Tibial nerve (tissue), 4 donors: ENCODE data around the gene MAGI2. TPM values are rescaled to one million over a fixed set of nuclear protein-coding genes. Genes with fewer than 3 reads are reported as not detected.

ENCODE experiments used
- DNase-seq, 2 donors: peaks; one replicate each; pipeline ENCODE4 v3.0.0-alpha.2; 2019; ENCODE audit warnings: low spot score in 2 of 2
- H3K27ac ChIP-seq, 4 donors: fragments of 200-600 bp; sonication (generic) in 3 of 4; one replicate each; pipeline ENCODE4 v1.5.1; 2017 to 2019; ENCODE audit warnings: mild to moderate bottlenecking in 1 of 4
- H3K27me3 ChIP-seq, 2 donors: fragments of 200-600 bp; sonication (generic) in 1 of 2; one replicate each; pipeline versions ENCODE4 v1.5.1 to v1.6.0; 2017 to 2019
- H3K36me3 ChIP-seq, 3 donors: fragments of 200-600 bp; sonication (generic); one replicate each; pipeline ENCODE4 v1.5.1; 2018 to 2019
- H3K4me1 ChIP-seq, 4 donors: fragments of 200-600 bp; sonication (generic) in 3 of 4; one replicate each; pipeline ENCODE4 v1.5.1; 2017 to 2019
- H3K4me3 ChIP-seq, 4 donors: fragments of 200-600 bp; sonication (generic) in 3 of 4; one replicate each; pipeline ENCODE4 v1.5.1; 2017 to 2019; ENCODE audit warnings: mild to moderate bottlenecking in 1 of 4, moderate library complexity in 1 of 4
- H3K9me3 ChIP-seq, 4 donors: fragments of 200-600 bp; sonication (generic) in 3 of 4; one replicate each; pipeline ENCODE4 v1.5.1; 2017 to 2019
- EP300 ChIP-seq, 2 donors: sonication (generic); formaldehyde crosslinking; IDR thresholded peaks; one replicate each; pipeline ENCODE4 v1.6.1; 2017; ENCODE audit warnings: antibody characterized with exemption in 2 of 2, mild to moderate bottlenecking in 1 of 2
- POLR2A ChIP-seq, 2 donors: fragments of 450-650 bp; IDR thresholded peaks; one replicate each; pipeline ENCODE4 v1.6.1; 2017; ENCODE audit warnings: antibody characterized with exemption in 2 of 2, mild to moderate bottlenecking in 2 of 2, moderate library complexity in 2 of 2
- WGBS, 2 donors: methylation state at CpG; one replicate each; pipeline ENCODE4 v1.1.5; 2018; 5-methylcytosine and 5-hydroxymethylcytosine counted together
- total RNA-seq, 4 donors: library from RNA; depleted of rRNA; stranded (reverse); fragments of >200 nt; gene quantifications; one replicate each; pipeline ENCODE4 v1.1.0, GENCODE V29; 2016
- TF ChIP-seq, protein P1 (sequence below), 5 experiments: fragments of 200-600 bp in 3 of 5; fragments of 450-650 bp in 2 of 5; sonication (generic) in 3 of 5; IDR thresholded peaks; one replicate each; pipeline ENCODE4 v1.5.1; 2016 to 2019; ENCODE audit warnings: antibody characterized with exemption in 5 of 5, mild to moderate bottlenecking in 3 of 5, moderate library complexity in 2 of 5

MAGI2 gene
- total RNA-seq, 4 donors from 2014 or later: 33.6 to 58.2 (median 55.6) TPM

DNA sequence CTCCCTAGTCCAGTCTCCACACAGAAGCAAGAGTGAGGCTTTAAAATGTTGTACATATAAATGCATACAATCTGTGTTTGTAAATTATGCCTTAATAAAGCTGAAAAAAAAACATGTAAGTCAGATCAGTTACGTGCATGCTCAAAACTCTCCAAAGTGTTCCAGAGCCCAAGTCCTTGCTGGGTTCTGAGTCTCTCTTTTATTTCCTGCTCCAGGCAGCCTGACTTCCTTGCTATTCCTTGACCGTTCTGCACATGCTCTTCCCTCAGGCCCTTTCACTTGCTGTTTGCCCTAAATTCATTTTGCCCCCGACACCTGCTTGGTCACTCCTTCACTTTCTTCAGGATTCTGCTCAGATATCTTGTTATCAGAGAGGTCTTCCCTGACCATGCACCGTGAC, 884.8 kb downstream of the MAGI2 start:
- no peak for DNase-seq
- H3K27ac ChIP-seq: no peak overlapping the region
- no peaks in the 10 kb centered on the region for H3K36me3 ChIP-seq
- TF ChIP-seq POLR2A (IDR thresholded peaks at IDR 0.05): no peak
- TF ChIP-seq, protein P1, sequence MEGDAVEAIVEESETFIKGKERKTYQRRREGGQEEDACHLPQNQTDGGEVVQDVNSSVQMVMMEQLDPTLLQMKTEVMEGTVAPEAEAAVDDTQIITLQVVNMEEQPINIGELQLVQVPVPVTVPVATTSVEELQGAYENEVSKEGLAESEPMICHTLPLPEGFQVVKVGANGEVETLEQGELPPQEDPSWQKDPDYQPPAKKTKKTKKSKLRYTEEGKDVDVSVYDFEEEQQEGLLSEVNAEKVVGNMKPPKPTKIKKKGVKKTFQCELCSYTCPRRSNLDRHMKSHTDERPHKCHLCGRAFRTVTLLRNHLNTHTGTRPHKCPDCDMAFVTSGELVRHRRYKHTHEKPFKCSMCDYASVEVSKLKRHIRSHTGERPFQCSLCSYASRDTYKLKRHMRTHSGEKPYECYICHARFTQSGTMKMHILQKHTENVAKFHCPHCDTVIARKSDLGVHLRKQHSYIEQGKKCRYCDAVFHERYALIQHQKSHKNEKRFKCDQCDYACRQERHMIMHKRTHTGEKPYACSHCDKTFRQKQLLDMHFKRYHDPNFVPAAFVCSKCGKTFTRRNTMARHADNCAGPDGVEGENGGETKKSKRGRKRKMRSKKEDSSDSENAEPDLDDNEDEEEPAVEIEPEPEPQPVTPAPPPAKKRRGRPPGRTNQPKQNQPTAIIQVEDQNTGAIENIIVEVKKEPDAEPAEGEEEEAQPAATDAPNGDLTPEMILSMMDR (IDR thresholded peaks at IDR 0.05): no peak
- no peak for TF ChIP-seq EP300 (IDR thresholded peaks at IDR 0.05)
- H3K4me1 ChIP-seq: no peaks in the 10 kb centered on the region
- H3K27me3 ChIP-seq: no peaks in the 10 kb centered on the region
- no peaks in the 10 kb centered on the region for H3K9me3 ChIP-seq
- WGBS, 2 donors: 85 to 91% methylated on average over 4 of the region's 4 CpGs
- no peak overlapping the region for H3K4me3 ChIP-seq

DNA sequence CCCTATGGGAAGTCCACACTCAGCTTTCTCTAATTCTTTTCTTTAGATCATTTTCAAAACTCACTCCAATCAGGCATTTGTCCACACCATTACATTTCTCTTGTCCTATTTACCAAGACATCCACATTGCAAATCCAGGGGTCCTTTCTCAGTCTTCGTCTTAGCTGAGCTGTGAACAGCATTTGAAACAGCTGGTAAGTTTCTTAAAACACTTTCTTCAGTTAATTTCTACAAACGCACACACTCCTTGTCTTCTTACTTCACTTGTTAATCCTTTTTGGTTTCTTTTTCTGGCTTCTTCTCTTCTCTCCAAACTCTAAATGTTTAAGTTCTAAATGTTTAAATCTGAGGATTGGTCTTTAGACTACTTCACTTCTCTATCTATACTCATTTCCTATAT, 885.6 kb downstream of the MAGI2 start:
- Histone ChIP-seq H3K9me3 (no peaks in the 10 kb centered on the region), H3K4me1 (no peaks in the 10 kb centered on the region), H3K4me3 (no peak overlapping the region), H3K27me3 (no peaks in the 10 kb centered on the region), H3K36me3 (no peaks in the 10 kb centered on the region), H3K27ac (no peak overlapping the region)
- no peak for DNase-seq
- TF ChIP-seq, protein P1 (IDR thresholded peaks at IDR 0.05): no peak
- TF ChIP-seq EP300 (IDR thresholded peaks at IDR 0.05) (no peak), POLR2A (IDR thresholded peaks at IDR 0.05) (no peak)
- WGBS, 2 donors: 76 to 82% methylated on average over 2 of the region's 2 CpGs

DNA sequence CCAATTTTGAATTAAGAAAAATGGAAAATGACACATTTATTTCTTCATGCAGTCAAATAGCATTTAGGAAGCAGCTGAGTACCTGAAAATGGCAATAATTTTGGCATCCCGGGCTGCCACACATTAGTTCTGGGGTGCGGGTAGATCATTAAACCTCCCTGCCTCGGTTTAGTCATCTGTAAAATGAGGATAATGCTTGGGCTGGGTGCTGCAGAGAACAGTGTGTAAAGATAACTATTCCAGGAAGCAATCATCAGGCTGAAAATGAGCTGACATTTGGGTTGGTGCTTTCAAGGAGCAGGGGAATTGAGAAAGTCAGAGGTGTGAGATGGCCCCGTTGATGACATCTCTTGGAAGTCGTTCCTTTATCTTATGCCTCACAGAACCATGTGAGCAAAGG, 887.7 kb downstream of the MAGI2 start:
- Histone ChIP-seq H3K4me3 (no peak overlapping the region), H3K4me1 (no peaks in the 10 kb centered on the region), H3K27me3 (no peaks in the 10 kb centered on the region), H3K27ac (no peak overlapping the region), H3K36me3 (no peaks in the 10 kb centered on the region), H3K9me3 (no peaks in the 10 kb centered on the region)
- TF ChIP-seq POLR2A (IDR thresholded peaks at IDR 0.05) (no peak), EP300 (IDR thresholded peaks at IDR 0.05) (no peak)
- TF ChIP-seq, protein P1 (IDR thresholded peaks at IDR 0.05): no peak
- DNase-seq: no peak
- WGBS, 2 donors: 70 to 73% methylated on average over 5 of the region's 5 CpGs

DNA sequence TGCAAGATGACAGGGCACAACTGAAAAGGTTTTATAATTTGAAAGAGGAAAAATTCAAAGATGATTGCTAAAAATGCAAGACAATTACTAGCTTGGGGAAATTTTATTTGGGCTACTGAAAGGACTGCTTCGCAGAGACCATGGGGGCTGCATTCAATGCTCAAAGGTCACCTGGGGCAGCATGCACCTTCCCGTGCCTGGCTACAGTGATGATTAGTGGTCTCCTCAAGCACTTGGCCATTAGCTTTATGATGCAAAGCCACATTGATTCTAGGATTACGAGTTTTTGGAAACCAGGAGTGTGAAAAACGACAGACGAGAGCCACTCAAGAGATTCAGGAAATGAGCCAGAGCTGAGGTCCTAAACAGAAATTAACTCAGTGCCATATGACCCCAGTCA, 890.3 kb downstream of the MAGI2 start:
- no peak overlapping the region for H3K4me3 ChIP-seq
- H3K36me3 ChIP-seq: no peaks in the 10 kb centered on the region
- no peak overlapping the region for H3K27ac ChIP-seq
- no peak for DNase-seq
- H3K27me3 ChIP-seq: no peaks in the 10 kb centered on the region
- TF ChIP-seq, protein P1 (IDR thresholded peaks at IDR 0.05): no peak
- no peak for TF ChIP-seq POLR2A (IDR thresholded peaks at IDR 0.05)
- TF ChIP-seq EP300 (IDR thresholded peaks at IDR 0.05): no peak
- H3K4me1 ChIP-seq: no peaks in the 10 kb centered on the region
- no peaks in the 10 kb centered on the region for H3K9me3 ChIP-seq
- 52 to 69% methylated on average over 5 of the region's 5 CpGs for WGBS, 2 donors

DNA sequence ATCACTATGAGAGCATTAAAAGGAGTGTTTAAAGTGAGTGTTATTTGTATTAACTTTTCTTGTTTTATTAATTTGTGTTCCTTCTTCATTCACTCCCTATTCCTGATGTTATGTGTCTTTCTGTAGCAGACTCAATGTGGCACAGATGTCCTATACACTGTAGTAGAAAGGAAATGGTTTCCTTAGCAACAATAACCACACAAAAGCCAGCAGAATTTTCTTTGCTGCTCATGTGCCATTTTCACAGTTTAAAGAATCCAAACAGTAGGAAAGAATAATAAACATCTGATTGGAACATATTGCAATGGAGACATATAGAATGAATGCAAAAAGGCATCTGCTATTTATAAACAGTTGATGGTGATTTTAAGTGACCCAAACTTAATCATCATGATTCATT, 891.3 kb downstream of the MAGI2 start:
- DNase-seq: no peak
- Histone ChIP-seq H3K36me3 (no peaks in the 10 kb centered on the region), H3K4me3 (no peak overlapping the region), H3K27me3 (no peaks in the 10 kb centered on the region), H3K4me1 (no peaks in the 10 kb centered on the region), H3K9me3 (no peaks in the 10 kb centered on the region), H3K27ac (no peak overlapping the region)
- TF ChIP-seq POLR2A (IDR thresholded peaks at IDR 0.05) (no peak), EP300 (IDR thresholded peaks at IDR 0.05) (no peak)
- TF ChIP-seq, protein P1 (IDR thresholded peaks at IDR 0.05): no peak
